Muscle layer of duodenum (tissue), 2 donors: ENCODE data around the gene LRRC2.
"Not testable (repeated sequence)": the region's sequence is repeated elsewhere in the genome, so short reads cannot be mapped to it uniquely, and the experiment has no call there.

ENCODE experiments used
- H3K27ac ChIP-seq: one replicate; pipeline ENCODE4 v1.7.0; 2013; ENCODE audit warnings: mild to moderate bottlenecking, low read length
- H3K27me3 ChIP-seq: one replicate; pipeline ENCODE4 v1.7.0; 2013; ENCODE audit warnings: low read depth, mild to moderate bottlenecking, control low read depth, low read length
- H3K36me3 ChIP-seq, 2 donors: one replicate each; pipeline ENCODE4 v1.7.0; 2013; ENCODE audit warnings: low read length in 2 of 2, control low read depth in 1 of 2, mild to moderate bottlenecking in 1 of 2; ENCODE audit not compliant: insufficient read depth in 2 of 2, control insufficient read depth in 1 of 2
- H3K4me1 ChIP-seq, 2 donors: one replicate each; pipeline ENCODE4 v1.7.0; 2013; ENCODE audit warnings: low read length in 2 of 2, mild to moderate bottlenecking in 2 of 2, control low read depth in 1 of 2, moderate library complexity in 1 of 2; ENCODE audit not compliant: insufficient read depth in 2 of 2, control insufficient read depth in 1 of 2
- H3K4me3 ChIP-seq, 2 donors: one replicate each; pipeline ENCODE4 v1.7.0; 2013; ENCODE audit warnings: low read length in 2 of 2, low read depth in 1 of 2, mild to moderate bottlenecking in 1 of 2
- H3K9me3 ChIP-seq, 2 donors: one replicate each; pipeline ENCODE4 v1.7.0; 2013; ENCODE audit warnings: low read length in 2 of 2, control low read depth in 1 of 2, mild to moderate bottlenecking in 1 of 2; ENCODE audit not compliant: control insufficient read depth in 1 of 2
- donor health status: healthy.

LRRC2 gene

GRCh38 chr3:46501702-46502101, 64.4 kb downstream of the LRRC2 start:
- Histone ChIP-seq H3K36me3 (no peaks in the 10 kb centered on the region), H3K27me3 (no peaks in the 10 kb centered on the region), H3K4me3 (no peak overlapping the region), H3K9me3 (no peaks in the 10 kb centered on the region), H3K4me1 (no peaks in the 10 kb centered on the region), H3K27ac (no peak overlapping the region)

GRCh38 chr3:46500656-46501635, 65.2 kb downstream of the LRRC2 start:
- no peaks in the 10 kb centered on the region for H3K27me3 ChIP-seq
- H3K4me1 ChIP-seq: no peaks in the 10 kb centered on the region
- no peaks in the 10 kb centered on the region for H3K36me3 ChIP-seq
- no peaks in the 10 kb centered on the region for H3K9me3 ChIP-seq
- no peak overlapping the region for H3K27ac ChIP-seq
- H3K4me3 ChIP-seq: no peak overlapping the region

- Histone ChIP-seq H3K9me3 (no peaks in the 10 kb centered on the region), H3K27me3 (no peaks in the 10 kb centered on the region), H3K36me3 (no peaks in the 10 kb centered on the region), H3K27ac (no peak overlapping the region), H3K4me3 (no peak overlapping the region), H3K4me1 (no peaks in the 10 kb centered on the region)
These were observed 67.1 kb downstream of the LRRC2 start for GRCh38 chr3:46498916-46499519.

- no peaks in the 10 kb centered on the region for H3K4me1 ChIP-seq
These were observed 68.4 kb downstream of the LRRC2 start, which contains the start of gene RTP3 for GRCh38 chr3:46497556-46498265. Gene RTP3 (plus strand): TSS chr3:46497976. CDS start chr3:46498063, 87 bp downstream.

GRCh38 chr3:46496746-46497555, 69.2 kb downstream of the LRRC2 start:
- H3K36me3 ChIP-seq: no peaks in the 10 kb centered on the region
- H3K4me3 ChIP-seq: no peak overlapping the region
- H3K9me3 ChIP-seq: no peaks in the 10 kb centered on the region
- H3K4me1 ChIP-seq: no peaks in the 10 kb centered on the region
- H3K27me3 ChIP-seq: no peaks in the 10 kb centered on the region
- no peak overlapping the region for H3K27ac ChIP-seq

More at GRCh38 chr3:46497556-46498265, 68.4 kb downstream of the LRRC2 start, which contains the start of gene RTP3:
- Histone ChIP-seq H3K4me3 (no peak within 1 kb of the TSS), H3K27me3 (no peaks in the 10 kb centered on the region), H3K9me3 (no peaks in the 10 kb centered on the region), H3K36me3 (no peaks in the 10 kb centered on the region), H3K27ac (no peak within 1 kb of the TSS)

- H3K4me3 ChIP-seq: no peak overlapping the region
- no peaks in the 10 kb centered on the region for H3K4me1 ChIP-seq
- H3K27me3 ChIP-seq: no peaks in the 10 kb centered on the region
- no peaks in the 10 kb centered on the region for H3K36me3 ChIP-seq
- no peaks in the 10 kb centered on the region for H3K9me3 ChIP-seq
- no peak overlapping the region for H3K27ac ChIP-seq
These were observed 70.1 kb downstream of the LRRC2 start for GRCh38 chr3:46495901-46496456.

GRCh38 chr3:46494491-46494890, 71.6 kb downstream of the LRRC2 start:
- H3K27ac ChIP-seq, H3K36me3 ChIP-seq, H3K9me3 ChIP-seq, H3K4me1 ChIP-seq, H3K4me3 ChIP-seq, H3K27me3 ChIP-seq: not testable (repeated sequence)

GRCh38 chr3:46492890-46493547, 73.1 kb downstream of the LRRC2 start:
- no peaks in the 10 kb centered on the region for H3K36me3 ChIP-seq
- H3K9me3 ChIP-seq: no peaks in the 10 kb centered on the region
- no peak overlapping the region for H3K27ac ChIP-seq
- peaks cover 0 to 5% of the 10 kb centered on the region in 2 donors for H3K4me1 ChIP-seq
- no peaks in the 10 kb centered on the region for H3K27me3 ChIP-seq
- no peak overlapping the region for H3K4me3 ChIP-seq

GRCh38 chr3:46491089-46492070, 74.7 kb downstream of the LRRC2 start:
- Histone ChIP-seq H3K4me3 (no peak overlapping the region), H3K27ac (no peak overlapping the region), H3K36me3 (no peaks in the 10 kb centered on the region), H3K27me3 (no peaks in the 10 kb centered on the region), H3K4me1 (peaks cover 0 to 5% of the 10 kb centered on the region in 2 donors), H3K9me3 (no peaks in the 10 kb centered on the region)
